HG03066 (cell line): ENCODE measurements around the gene NUP54.

Experiments
- ATAC-seq: cut with Tn5 transposase; IDR thresholded peaks from one replicate; pipeline ENCODE4 v1.9.1; 2021; ENCODE audit warnings: low read depth; ENCODE audit not compliant: unreplicated experiment

NUP54 gene

GRCh38 chr4:76153356-76153755 lies 5.2 kb upstream of the NUP54 start:
- ATAC-seq: no peak

GRCh38 chr4:76147454-76148141 lies 599 bp downstream of the NUP54 start:
- peak; percentile 41 for ATAC-seq

GRCh38 chr4:76144546-76144945 lies 3.7 kb downstream of the NUP54 start:
- ATAC-seq: no peak

GRCh38 chr4:76141241-76141640 lies 7.0 kb downstream of the NUP54 start:
- ATAC-seq: no peak

GRCh38 chr4:76127754-76128153 lies 20.4 kb downstream of the NUP54 start:
- no peak for ATAC-seq

GRCh38 chr4:76125816-76126215 lies 22.4 kb downstream of the NUP54 start:
- ATAC-seq: no peak

- no peak for ATAC-seq
Measured at GRCh38 chr4:76120199-76120598, 28.0 kb downstream of the NUP54 start.

GRCh38 chr4:76117536-76117935 lies 30.7 kb downstream of the NUP54 start:
- ATAC-seq: no peak

- no peak for ATAC-seq
Measured at GRCh38 chr4:76116821-76117220, 31.4 kb downstream of the NUP54 start.

- ATAC-seq: no peak
Measured at GRCh38 chr4:76108467-76109181, 39.6 kb downstream of the NUP54 start.

- ATAC-seq: no peak
Measured at GRCh38 chr4:76106442-76106841, 41.8 kb downstream of the NUP54 start.

GRCh38 chr4:76105652-76106051 lies 42.5 kb downstream of the NUP54 start:
- no peak for ATAC-seq

- ATAC-seq: no peak
Measured at GRCh38 chr4:76096076-76096475, 52.1 kb downstream of the NUP54 start.

- no peak for ATAC-seq
Measured at GRCh38 chr4:76095568-76095967, 52.6 kb downstream of the NUP54 start.

- ATAC-seq: no peak
Measured at GRCh38 chr4:76091052-76091451, 57.1 kb downstream of the NUP54 start.

- no peak for ATAC-seq
Measured at GRCh38 chr4:76090241-76090691, 57.9 kb downstream of the NUP54 start.

- no peak for ATAC-seq
Measured at GRCh38 chr4:76088719-76089118, 59.5 kb downstream of the NUP54 start.

- ATAC-seq: no peak
Measured at GRCh38 chr4:76087007-76087769, 61.0 kb downstream of the NUP54 start.

GRCh38 chr4:76084542-76084941 lies 63.7 kb downstream of the NUP54 start:
- ATAC-seq: no peak

GRCh38 chr4:76083386-76083988 lies 64.7 kb downstream of the NUP54 start:
- no peak for ATAC-seq

- ATAC-seq: no peak
Measured at GRCh38 chr4:76078033-76078613, 70.1 kb downstream of the NUP54 start.
